AG08395 (cell line): ENCODE results near the gene VEPH1.

Experiments used
- DNase-seq: peaks from one replicate; pipeline ENCODE4 v3.0.0; 2012; ENCODE audit warnings: mixed read lengths, low spot score

The VEPH1 gene

DNA sequence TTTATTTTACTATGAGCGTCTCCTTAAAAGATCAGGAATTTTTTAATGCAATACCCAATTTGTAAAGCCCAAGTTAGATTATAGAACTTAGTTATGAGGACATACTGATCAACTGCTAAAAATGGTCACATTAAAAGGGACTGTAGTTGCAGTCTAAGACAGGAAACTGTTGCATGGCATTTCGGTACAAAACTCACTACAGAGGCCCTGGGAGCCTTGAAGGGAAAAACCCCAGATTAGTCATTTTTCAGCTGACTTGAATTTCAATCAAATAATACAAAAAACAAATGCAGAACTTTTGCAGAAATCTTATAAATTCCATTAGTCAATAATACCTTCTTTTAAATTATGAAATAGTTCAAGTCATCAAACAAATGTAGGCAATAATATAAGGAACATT lies 73.5 kb downstream of the VEPH1 start:
- peak; percentile 39 for DNase-seq

DNA sequence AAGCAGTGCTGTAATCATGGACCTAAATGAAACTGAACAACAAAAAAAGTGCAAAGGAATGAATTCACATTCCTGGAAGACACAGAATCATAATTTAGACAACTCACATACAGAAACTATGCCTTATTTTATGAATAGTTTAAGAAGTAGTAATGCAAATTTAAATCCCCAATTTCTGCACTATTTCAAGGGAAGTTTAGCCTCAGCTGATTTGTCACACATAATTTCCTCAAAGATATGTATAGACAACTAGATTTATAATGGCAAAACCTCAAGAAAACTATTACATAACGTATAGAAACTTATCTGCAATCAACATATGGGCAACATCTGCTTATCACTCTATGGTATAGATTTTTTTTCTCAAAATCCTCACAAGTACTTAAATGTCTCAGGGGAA lies 74.4 kb downstream of the VEPH1 start:
- DNase-seq: no peak

DNA sequence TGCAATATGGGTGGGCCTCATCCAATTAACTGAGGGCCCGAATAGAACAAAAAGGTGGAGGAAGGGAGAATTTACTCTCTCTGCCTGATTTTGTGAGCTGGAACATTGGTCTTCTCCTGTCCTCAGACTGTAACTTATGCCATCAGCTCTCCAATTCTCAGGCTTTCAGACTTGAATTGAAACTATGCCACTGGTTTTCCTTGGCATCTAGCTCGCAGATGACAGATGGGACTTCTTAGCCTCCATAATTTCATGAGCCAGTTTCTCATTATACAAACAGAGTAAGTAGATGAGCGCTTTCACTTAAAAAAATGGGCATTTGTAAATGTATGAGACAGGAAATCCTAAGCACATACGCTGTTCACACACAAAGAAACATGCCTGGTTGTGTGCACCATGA lies 75.3 kb downstream of the VEPH1 start:
- DNase-seq: no peak

DNA sequence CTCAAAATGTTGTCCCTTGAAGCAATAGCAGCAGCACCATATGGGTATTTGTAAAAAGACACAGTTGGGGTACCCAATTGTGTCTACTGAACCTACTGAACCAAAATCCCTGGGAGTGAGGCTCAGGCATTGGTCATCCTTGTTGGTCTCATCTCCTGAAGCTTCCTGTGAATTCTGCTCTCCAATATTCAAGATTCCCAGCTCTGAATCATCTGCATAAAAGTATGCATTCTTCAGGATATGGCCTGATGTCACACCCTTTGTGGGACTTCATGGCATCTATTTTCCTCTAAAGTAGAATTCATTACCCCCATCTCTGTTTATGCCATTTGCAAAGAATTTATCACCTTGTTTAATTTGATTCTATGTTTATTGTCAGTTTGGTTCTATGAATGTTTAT lies 79.9 kb downstream of the VEPH1 start:
- peak; percentile 69 for DNase-seq

DNA sequence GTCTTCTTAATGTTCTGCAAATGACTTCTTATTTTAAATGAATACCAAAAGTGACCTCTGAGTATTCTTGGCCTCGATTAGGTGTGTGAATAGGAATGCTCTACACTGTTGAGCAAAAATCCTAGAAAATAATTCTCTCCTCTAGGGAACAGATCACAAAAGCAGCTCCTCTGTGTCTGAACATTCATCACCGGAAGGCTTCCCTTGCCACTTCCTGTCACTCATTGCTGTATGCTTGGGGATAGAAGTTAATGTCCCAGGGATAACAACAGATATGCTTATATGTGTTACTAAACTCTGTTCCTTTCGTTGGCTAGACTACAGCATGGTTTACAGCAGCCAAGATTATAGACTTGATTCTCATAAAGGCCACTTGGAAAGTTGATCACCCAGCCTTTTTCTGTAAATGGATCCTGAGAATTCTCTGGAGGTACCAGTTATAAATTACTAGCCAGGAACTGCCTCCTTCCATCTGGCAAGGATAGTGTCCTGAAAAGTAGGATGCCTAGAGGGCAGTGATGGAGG lies 82.5 kb downstream of the VEPH1 start:
- no peak for DNase-seq

DNA sequence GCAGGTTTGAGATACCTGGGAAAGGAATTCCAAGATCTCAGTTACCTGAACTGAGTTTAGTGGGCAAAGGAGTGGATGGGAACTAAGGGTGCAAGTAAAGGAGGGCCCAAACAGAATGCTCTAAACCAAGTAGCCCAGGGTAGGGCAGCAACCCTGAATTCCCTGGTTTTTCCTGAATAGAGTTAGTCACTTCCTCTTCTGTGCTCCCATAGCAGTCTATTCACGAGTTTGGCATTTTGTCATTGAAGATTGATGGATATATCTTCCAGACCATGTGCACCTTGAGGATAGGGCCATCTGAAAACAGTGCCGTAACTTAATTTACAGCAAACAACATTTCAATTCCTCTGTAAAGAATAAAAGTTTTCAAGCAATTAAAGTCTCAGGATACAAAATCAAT lies 85.1 kb downstream of the VEPH1 start:
- no peak for DNase-seq

DNA sequence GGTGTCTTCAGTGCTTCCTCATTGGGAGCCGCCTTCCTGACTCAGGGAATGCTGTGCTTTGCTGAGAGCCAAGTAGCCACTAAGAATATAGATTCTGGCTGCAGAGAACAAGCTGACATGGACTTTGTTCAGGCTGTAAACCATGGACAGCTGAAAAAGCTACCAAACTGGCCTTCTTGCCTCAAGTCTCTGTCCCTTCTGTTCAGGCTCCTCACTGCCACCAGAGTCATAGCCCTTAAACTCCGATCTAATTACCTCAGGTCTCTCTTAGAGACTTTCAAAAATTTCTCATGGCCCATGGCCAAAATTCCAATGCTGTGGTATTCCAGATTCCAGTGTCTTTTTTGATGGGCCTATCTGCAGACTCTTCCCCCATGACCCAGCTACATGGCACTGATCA lies 86.0 kb downstream of the VEPH1 start:
- peak; percentile 10 for DNase-seq

DNA sequence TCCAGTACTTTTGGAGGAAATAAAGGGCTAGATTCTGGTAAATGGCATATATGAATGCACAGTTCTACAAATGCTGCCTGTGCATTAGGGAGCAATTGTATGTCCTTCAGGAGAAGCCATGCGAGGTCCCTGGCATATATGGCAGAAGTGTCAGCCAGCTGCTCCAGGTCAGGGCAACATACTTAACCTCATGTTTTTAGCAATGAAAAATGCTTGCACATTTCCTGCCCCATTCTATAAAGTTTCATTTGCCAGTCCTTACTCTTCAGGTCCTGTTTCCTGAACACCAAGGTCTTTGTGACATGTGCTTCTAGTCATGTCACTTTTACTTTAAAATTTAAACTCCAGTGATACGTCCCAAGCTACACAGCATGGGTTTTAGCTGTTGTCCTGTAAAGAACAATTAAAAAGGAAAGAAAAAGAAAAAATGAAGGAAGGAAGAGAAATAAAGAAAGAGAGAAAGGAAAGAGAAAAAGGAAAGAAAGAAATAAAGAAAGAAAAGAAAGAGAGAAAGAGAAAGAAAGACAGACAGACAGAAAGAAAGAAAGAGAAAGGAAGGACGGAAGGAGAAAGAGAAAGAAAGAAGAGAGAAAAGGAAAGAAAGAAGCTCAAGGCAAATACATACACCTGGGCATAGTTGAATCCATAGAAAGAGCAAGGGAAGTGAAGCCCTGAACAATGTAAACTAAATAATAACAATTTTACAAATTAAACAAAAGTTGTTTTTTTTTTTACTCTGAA lies 86.7 kb downstream of the VEPH1 start:
- DNase-seq: no peak

DNA sequence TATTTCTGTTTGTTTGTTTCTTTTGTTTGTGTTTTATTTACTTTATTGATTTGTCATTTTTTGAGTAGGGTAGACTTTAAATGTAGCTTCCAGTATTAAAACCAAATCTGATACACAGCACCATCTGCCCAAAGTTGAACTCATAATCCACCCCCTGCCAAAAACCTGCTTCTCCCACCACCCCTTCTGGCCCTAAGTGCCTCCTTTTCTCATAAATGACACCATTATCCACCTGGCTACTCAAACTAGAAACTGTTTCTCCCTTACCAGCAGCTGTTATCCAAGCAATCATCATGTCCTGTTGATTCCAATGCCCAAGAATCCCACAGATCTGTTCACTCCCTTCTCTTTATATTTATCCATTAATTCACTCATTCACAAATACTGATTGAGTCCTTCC lies 88.4 kb downstream of the VEPH1 start:
- DNase-seq: no peak

DNA sequence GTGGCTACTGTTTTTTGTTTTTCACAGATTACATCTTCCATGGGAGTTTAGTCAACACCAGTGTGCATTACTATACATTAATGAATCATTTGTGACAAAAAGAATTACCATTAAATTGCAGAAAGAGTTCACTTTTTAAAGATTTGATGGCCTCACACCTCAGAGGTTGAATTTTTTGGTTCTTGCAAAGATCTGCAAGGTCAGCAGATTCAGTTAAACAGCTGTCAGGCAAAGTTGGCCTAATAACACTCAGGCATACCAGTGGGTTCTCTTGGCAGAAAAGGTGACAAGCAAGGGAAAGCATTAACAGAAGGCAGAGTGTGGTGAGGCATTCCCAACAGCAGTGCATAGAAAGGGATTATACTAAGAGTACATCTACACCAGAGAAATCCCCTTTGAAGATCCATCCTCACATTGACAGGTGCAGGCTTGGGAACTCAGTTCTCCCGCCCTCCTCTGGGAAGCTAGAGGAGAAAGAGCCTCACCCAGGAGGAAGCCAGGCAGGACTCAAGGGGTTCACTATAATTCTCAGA lies 90.8 kb downstream of the VEPH1 start:
- DNase-seq: no peak

DNA sequence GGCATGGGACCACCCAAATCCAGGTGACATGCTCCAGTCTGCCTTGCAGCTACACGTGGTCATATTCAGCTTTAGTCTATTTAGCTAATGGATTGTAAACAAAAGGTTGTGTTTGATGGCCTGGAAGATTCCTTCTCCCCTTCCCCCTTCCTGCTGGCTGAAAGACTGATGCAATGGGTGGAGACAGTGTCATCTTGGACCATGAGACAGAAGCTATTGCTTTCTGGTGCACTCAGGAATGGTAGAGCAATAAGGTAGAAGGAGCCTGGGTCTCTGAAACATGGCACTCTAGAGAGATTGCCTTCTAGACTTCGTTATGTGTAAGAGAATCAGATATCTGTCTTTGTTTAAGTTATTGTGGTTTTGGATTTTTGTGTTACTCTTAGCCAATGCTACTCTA lies 92.3 kb downstream of the VEPH1 start:
- no peak for DNase-seq

DNA sequence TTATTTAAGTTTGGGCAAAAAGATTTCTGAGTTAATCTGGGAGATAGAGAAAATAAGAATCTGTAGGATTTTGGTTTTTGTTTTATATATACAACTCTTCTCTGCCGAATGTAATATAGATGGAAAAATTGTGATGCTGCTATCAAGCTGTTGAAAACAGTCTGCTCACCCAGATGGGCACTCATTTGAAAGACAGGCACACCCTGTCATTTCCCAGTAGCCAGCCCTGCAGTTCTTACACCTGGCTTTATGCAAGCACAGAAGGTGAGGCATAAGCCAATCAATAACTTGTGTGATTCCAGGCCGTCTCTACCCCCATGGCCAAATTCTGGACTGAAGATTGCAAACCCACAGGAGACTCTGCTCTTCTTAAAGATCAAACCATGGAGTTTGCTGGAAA lies 93.7 kb downstream of the VEPH1 start:
- no peak for DNase-seq

DNA sequence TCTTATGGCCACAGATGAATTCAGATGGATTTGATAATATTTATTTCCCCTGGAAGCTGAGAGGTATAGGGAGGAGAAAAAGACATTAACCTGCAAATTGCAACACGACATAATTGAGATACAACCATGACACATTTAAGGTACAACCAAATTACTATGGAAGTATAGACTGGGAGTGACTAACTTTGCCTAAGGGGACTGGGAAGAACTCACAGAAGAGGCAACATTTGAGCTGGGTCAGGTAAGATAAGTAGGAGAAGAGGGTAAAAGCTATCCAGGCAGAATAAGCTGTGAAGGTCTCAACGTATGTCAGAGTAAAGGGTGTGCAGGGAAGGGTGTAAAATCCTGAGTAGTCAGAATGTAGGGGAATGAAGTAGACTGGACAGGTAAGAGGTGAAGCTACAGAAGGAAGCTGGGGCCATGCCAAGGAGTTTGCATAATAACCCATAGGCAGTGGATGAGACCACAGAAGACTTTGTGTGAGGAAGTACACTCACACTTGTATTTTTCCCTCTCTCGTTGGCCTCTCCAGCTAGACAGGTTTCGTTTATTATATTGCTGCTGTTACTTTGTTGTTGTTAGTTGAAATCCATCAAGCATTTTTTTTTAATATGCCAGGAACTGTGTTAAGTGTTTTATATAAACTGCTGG lies 94.6 kb downstream of the VEPH1 start:
- no peak for DNase-seq

DNA sequence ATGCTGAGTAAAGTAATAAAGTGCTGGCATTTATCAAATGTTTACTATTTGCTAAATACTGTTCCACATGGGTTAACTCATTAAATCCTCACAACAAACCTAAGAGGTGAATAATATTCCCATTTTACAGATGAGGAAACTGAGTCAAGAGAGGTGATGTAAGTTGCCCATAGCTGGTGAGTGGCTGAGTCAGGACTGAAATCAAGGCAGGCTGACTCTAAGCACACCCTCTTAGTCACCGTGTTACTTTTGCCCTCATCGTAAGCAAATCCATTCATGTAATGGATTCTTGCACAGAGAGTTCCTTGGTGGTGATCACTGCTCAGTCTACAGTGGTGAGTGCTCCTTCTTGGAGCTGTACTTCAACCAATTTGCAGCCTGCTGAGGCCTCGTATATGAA lies 95.4 kb downstream of the VEPH1 start:
- DNase-seq: no peak

DNA sequence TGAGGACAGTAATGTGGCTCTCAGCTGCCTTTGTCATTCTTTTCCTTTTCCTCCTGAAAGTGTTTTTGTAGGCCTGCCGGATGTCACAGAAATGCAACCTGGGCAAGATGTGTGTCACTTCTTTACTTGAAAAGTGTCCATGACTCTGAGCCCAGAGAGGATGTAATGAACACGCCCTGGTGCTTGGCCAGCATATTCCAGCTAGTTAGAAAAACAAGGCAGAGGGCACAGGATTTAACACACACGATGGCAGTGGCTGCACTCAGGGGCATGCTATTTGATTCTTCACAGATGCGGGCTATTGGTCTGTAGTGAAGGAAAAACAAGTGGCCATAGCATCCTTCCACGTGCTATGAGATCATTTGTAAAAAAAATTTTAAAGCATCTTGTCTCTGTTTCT lies 96.8 kb downstream of the VEPH1 start:
- DNase-seq: no peak

DNA sequence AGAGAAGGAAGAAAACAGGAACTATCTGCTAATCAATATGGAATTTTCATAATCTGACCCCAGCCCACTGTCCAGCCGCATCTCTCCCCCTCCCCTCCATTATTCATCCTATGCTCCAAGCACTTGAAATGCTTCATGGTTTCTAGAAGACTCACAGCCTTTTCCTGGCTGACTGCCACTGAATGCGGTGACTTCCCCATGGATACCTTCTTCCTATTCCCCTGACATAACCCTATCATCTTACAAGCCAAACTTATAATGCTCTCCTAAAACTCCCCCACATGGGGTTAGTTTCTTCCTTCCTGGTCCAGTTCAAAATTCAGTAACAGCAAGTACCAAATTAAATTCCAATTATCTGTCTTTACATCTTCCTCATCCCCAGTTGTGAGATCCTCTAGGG lies 97.8 kb downstream of the VEPH1 start:
- peak; percentile 23 for DNase-seq

DNA sequence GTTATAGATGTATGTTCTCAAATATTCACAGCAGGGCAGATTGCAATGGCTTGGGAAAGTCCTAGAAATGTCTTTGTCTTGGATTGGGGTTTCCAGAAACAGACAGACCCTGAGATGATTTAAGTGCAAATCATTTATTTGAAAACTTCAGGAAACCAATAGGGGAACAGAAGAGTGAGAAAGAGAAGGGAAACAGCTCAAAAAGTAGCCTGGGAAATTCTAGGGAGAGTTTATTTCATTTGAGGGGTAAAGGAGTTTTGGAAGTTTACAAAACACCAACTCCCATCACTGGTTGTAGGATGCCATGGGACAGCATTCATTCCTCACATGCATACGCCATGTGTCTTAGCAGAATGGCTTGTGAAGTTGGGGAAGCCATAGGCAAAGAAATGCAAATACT lies 98.8 kb downstream of the VEPH1 start:
- no peak for DNase-seq

DNA sequence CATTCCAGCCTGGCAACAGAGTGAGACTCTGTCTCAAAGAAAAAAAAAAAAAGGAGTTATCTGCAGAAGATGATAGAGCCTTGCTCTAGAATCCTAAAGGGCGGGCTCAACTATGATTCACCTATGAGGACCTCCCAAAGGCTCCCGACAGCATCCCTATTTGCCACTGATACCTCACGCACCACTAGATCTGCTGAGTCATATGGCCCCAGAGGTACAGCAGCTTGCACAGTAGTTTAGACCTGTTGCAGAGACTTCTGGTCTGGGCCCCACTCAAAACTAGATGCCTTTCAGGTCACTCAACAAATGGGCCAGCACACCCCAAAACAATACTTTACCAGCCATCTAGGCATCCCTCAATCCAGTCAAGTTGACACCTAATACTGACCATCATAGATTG lies 104.6 kb downstream of the VEPH1 start:
- DNase-seq: no peak

DNA sequence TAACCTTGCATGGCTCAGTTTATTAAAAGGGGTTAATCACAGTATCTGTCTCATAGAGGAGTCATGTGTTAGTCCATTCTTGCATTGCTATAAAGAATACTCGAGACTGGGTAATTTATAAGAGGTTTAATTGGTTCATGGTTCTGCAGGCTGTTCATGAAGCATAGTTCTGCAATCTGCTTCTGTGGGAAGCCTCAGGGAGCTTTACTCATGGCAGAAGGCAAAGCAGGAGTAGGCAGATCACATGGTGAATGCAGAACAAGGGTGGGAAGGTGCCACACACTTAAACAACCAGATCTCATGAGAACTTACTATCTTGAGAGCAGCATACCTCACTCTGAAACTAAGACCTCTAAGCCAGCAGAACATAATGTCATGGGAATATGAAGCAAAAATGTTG lies 108.8 kb downstream of the VEPH1 start:
- DNase-seq: no peak

DNA sequence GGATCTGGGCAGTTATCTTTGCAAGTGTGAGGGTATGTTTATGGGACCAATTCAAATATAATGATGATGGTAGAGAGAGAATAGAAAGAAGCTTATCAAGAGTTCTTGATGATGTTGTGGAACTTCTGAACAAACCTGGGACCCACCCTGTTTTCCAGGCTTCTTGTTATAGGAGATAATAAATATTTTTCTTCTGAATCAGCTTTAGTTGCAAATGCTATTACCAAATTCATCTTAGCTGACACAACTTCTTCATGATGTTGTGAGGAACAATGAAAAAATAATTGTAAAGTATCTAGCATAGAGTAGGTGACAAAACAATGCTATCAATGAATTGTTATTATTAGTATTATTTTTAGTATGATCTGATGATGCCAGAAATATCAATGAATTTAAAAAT lies 110.1 kb downstream of the VEPH1 start:
- no peak for DNase-seq

DNA sequence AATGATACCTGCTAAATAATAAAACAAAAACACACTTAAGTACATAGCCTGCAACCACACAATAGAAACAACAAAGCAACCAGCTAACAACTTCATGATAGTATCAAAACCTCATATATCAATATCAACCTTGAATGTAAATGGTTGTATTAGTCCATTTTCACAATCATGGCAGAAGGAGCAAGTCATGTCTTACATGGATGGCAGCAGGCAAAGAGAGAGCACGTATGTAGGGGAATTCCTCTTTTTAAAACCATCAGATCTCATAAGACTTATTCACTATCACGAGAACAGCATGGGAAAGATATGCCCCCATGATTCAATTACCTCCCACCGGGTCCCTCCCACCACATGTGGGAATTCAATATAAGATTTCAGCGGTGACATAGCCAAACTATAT lies 111.1 kb downstream of the VEPH1 start:
- no peak for DNase-seq

DNA sequence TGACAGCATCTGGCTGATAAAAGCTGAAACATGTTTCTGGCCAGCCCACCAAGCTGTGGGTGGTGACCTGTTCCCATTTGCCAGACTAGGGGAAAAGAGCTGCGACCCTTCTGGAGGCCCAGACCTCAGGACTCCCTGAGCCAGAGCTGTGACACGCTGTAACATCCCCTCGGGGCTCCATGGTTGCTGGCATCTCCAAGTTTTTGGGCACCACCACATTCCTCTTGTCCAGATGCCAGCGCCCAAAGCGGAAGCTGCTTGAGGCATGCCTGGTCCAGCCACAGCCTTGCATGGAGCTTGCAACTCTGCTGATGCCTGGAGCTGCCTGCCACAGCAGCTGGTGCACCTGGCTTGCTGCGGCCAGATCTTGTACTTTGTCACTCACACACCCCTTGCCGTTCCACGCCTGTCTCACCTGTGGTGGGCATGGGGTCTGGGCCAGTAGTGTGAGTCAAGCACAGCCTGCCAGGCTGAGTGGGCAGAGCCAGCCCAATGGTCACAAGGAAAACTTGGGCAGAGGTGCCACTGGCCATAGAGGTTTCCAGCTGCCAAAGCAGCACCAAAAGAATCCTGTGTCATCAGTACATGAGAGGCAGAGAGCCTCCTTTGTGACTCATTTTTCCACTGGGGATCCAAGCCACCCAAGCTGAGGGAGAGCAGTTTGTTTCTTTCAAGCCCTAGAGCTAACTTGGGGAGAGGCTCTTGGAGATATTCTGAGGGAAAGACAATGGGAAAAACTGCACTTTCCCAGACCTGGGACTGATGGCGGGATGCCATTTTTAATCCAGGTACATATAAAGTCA lies 112.3 kb downstream of the VEPH1 start:
- DNase-seq: peak; percentile 21

DNA sequence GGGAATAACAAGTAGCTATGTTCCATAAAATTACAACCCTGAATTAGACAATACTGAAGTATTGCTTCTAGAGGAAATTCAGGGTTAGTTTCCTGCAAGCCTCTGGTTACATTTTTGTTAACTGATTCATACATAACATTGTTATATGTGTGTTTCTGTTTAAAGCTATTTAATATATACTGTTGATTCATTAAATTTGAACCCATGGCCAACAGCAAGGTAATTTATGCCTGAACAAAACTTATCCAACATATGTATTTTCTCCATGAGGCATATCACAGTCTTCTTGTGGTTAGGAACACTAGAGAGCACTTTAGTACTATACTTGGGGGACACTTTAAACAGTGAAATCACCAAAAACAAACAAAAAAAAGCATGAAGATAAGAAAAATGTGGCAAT lies 114.2 kb downstream of the VEPH1 start:
- DNase-seq: no peak
